CD4-positive, alpha-beta T cell treated with Interleukin-2 at 100 ng/mL for 4 hours (primary cell): ENCODE data around the gene FASTKD1.
A peak's percentile ranks its signal among the peaks of the same experiment; 100 is the strongest.
"Not testable (repeated sequence)": the region's sequence is repeated elsewhere in the genome, so short reads cannot be mapped to it uniquely, and the experiment has no call there.

ENCODE experiments used
- DNase-seq: peaks from one replicate; pipeline ENCODE4 v3.0.0-alpha.2; 2020; ENCODE audit warnings: low spot score

The FASTKD1 gene, protein sequence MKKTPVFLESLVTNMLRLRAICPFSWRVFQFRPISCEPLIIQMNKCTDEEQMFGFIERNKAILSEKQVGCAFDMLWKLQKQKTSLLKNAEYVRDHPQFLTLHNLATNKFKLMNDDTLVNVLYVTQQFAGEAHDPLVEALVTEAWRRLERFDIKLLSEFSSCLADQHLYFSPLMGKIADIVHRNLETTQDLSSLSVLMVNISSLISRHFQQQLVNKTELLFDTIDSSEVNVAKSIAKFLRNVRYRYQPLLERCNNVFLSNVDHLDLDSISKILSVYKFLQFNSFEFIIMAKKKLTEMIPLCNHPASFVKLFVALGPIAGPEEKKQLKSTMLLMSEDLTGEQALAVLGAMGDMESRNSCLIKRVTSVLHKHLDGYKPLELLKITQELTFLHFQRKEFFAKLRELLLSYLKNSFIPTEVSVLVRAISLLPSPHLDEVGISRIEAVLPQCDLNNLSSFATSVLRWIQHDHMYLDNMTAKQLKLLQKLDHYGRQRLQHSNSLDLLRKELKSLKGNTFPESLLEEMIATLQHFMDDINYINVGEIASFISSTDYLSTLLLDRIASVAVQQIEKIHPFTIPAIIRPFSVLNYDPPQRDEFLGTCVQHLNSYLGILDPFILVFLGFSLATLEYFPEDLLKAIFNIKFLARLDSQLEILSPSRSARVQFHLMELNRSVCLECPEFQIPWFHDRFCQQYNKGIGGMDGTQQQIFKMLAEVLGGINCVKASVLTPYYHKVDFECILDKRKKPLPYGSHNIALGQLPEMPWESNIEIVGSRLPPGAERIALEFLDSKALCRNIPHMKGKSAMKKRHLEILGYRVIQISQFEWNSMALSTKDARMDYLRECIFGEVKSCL

GRCh38 chr2:169573160-169573973 is at the start of gene FASTKD1:
Gene FASTKD1, minus strand, starts transcription at chr2:169573865. Its CDS starts 1,836 bp downstream, at chr2:169572029.
- DNase-seq, result peak; percentile 91

DNA sequence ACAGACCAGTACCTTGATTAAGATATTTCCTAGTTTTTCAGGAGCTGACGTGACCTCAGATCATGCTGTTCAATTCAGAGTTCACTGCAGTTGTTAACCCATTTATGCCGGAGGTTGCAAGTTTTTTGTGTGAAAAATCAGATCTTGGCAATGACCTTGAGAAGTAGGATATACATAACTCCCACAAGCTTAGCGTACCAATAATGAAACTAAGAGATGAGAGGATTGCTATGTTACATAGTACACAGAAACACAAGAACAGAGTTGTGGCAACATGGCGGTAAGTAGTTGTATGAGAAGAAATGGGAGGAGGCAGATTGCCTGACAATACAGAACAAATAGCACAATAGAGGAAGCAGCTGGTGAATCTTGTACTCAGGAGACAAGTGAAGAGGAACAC is 49.6 kb upstream of the FASTKD1 start:
- DNase-seq, result no peak

GRCh38 chr2:169620509-169620908 is 46.8 kb upstream of the FASTKD1 start:
- no peak for DNase-seq

DNA sequence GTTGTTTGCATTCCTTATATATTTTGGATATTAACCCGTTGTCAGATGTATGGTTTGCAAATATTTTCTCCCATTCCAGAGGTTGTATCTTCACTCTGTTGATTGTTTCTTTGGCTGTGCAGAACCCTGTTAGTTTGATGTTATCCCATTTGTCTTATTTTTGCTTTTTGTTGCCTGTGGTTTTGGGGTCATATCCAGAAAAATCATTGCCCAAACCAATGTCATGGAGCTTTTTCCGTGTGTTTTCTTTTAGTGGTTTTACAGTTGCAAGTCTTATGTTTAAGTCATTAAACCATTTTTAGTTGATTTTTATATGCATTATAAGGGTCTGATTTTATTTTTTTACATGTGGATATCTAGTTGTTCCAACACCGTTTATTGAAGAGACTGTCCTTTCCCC is 46.3 kb upstream of the FASTKD1 start:
- DNase-seq, result no peak

DNA sequence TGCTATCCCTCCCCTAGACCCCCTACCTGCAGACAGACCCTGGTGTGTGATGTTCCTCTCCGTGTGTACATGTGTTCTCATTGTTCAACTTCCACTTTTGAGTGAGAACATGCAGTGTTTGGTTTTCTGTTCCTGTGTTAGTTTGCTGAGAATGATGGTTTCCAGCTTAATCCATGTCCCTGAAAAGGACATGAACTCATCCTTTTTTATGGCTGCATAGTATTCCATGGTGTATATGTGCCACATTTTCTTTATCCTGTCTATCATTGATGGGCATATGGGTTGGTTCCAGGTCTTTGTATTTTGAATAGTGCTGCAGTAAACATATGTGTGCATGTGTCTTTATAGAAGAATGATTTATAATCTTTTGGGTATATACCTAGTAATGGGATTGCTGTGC is 42.3 kb upstream of the FASTKD1 start:
- not testable (repeated sequence) for DNase-seq

GRCh38 chr2:169613876-169614275 is 40.2 kb upstream of the FASTKD1 start:
- no peak for DNase-seq

DNA sequence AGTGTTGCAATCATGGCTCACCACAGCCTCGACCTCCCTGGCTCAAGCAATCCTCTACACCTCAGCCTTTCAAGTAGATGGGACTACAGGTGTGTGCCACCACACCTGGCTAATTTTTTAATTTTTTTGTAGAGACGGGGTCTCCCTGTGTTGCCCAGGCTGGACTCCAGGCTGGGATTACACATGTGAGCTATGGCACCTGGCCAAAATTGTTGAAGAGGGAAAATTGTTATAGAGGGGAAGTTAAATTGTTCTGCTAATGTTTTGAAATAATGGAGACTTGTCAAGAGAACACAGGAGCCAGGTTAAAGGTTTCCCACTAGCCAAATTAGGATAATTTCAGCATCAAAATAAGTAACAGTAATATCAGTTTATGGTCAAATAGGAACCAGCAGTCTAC is 35.6 kb upstream of the FASTKD1 start:
- no peak for DNase-seq

GRCh38 chr2:169599568-169599967 is 25.9 kb upstream of the FASTKD1 start:
- no peak for DNase-seq

DNA sequence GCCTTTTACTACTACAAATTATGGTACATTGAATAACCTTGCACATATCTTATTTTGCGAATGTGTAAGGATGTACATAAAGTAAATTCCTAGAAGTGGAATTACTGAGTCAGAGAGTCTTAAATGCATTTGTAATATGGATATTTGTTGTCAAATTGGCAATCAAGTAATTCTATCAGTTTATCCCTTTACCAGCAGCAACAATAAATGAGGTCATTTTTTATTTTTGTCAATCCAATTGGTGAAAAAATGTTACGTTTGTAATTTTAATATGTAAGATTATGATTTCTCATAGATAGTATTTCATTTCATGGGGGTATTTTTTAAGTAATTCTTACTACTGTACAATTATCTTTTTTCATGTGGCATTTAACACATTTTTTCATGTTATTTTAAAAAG is 25.3 kb upstream of the FASTKD1 start:
- no peak for DNase-seq

- not testable (repeated sequence) for DNase-seq
These were observed 22.9 kb upstream of the FASTKD1 start for GRCh38 chr2:169596546-169596945.

GRCh38 chr2:169590804-169591203 is 17.1 kb upstream of the FASTKD1 start:
- DNase-seq, result no peak

DNA sequence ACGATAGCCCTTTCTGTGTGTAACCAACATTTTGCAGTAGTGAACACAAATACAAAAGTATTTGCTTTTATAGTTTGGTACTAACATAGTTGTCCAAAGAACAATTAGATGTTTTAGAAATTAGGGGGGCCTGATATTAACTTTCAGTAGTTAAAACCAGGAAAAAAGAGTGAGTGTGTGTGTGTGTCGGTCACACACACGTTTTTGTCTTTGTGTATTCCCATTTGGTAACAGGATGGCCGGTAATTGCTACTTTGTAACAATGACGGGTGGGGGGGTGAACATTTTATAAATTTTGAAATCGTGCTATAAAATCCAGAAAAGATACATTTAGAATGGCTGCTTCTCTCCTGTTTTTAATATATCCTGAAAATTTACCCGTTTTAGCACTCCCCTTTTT is 12.0 kb upstream of the FASTKD1 start:
- no peak for DNase-seq

GRCh38 chr2:169584005-169584877 is 10.6 kb upstream of the FASTKD1 start, which contains the start of gene PPIG:
Gene PPIG, plus strand, starts transcription at chr2:169584351. Its CDS starts 19,691 bp downstream, at chr2:169604042.
- DNase-seq, result peak; percentile 86

- DNase-seq, result no peak
These were observed 9.9 kb upstream of the FASTKD1 start for GRCh38 chr2:169583518-169583917.

GRCh38 chr2:169582552-169583266 is 9.0 kb upstream of the FASTKD1 start:
- DNase-seq, result not testable (repeated sequence)

DNA sequence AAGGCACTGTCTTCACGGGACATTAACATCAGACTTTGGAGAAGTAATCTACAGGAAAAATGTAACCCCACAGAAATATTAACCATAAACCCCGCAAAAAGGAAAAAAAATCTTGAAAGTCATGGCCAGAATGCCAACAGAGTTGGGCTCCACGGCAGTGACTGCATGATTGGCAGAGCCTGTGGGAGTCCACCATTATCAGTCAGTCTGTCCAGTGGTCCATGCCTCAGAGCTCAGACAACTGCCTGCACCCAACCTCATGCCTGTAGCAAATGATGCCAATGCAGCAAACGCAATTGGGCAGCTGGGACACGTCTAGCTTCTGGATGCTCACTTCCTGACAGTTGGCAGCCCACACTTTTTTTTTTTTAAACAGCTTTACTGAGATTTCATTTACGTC is 5.4 kb upstream of the FASTKD1 start:
- no peak for DNase-seq

GRCh38 chr2:169575264-169575663 is 1.6 kb upstream of the FASTKD1 start:
- not testable (repeated sequence) for DNase-seq

- DNase-seq, result not testable (repeated sequence)
These were observed 874 bp upstream of the FASTKD1 start for GRCh38 chr2:169574539-169574938.

GRCh38 chr2:169573974-169574299 is 272 bp upstream of the FASTKD1 start:
- no peak for DNase-seq

GRCh38 chr2:169572821-169573159 is 875 bp downstream of the FASTKD1 start:
- DNase-seq, result no peak

- DNase-seq, result no peak
These were observed 1.5 kb downstream of the FASTKD1 start for GRCh38 chr2:169572189-169572588.
